Calu3 (cell line): Measurements from ENCODE around the gene MAGIX. TPM values are rescaled to one million over a fixed set of nuclear protein-coding genes. Genes with fewer than 3 reads are reported as not detected.

ENCODE experiments used
- BruUV-seq: library from RNA; stranded (reverse); fragments of 400-500 nt; replicated peaks from 2 replicates; lab custom pipeline; 2021; lab: Mats Ljungman, UMichigan
- CTCF ChIA-PET: fragments of 300-600 bp; sonication (Branson Sonifier 250); formaldehyde crosslinking; loops from one replicate; lab custom pipeline; 2022; ENCODE audit warnings: antibody characterized with exemption; lab: Charles Lee
- DNase-seq: peaks from one replicate; pipeline ENCODE4 v3.0.0; 2022
- H3K27ac Mint-ChIP-seq: one replicate; pipeline ENCODE4 v1.8.0; 2022; ENCODE audit warnings: mixed read lengths; ENCODE audit not compliant: unreplicated experiment
- H3K27me3 Mint-ChIP-seq: one replicate; pipeline ENCODE4 v1.8.0; 2022; ENCODE audit warnings: mixed read lengths; ENCODE audit not compliant: unreplicated experiment
- H3K36me3 Mint-ChIP-seq: one replicate; pipeline ENCODE4 v1.8.0; 2022; ENCODE audit warnings: mild to moderate bottlenecking, moderate library complexity, mixed read lengths; ENCODE audit not compliant: insufficient read depth, unreplicated experiment
- H3K4me1 Mint-ChIP-seq: one replicate; pipeline ENCODE4 v1.8.0; 2022; ENCODE audit warnings: mild to moderate bottlenecking, low read depth, mixed read lengths; ENCODE audit not compliant: unreplicated experiment
- H3K4me3 Mint-ChIP-seq: one replicate; pipeline ENCODE4 v1.8.0; 2022; ENCODE audit warnings: mild to moderate bottlenecking, low read depth, moderate library complexity, mixed read lengths; ENCODE audit not compliant: unreplicated experiment
- H3K9me3 Mint-ChIP-seq: one replicate; pipeline ENCODE4 v1.8.0; 2022; ENCODE audit warnings: low read depth, mixed read lengths; ENCODE audit not compliant: unreplicated experiment
- CTCF ChIP-seq: fragments of 200-600 bp; IDR thresholded peaks from one replicate; pipeline ENCODE4 v1.8.0; 2022; ENCODE audit warnings: antibody characterized with exemption; ENCODE audit not compliant: unreplicated experiment
- intact Hi-C: fragments of 100-400 bp; cut with micrococcal nuclease; formaldehyde crosslinking; loops from one replicate; pipeline ENCODE4 v1.10.0; 2022; ENCODE audit not compliant: unreplicated experiment
- total RNA-seq: library from RNA; stranded (reverse); gene quantifications from 2 replicates; pipeline ENCODE4 v1.2.3, GENCODE V29; 2022

MAGIX gene
- total RNA-seq, 1 experiment from 2014 or later: 13.9 TPM

GRCh38 chrX:49199906-49200771 lies 37.6 kb downstream of the MAGIX start, which contains the start of gene SYP:
Gene SYP, minus strand, starts transcription at chrX:49200193. Its CDS starts 7 bp downstream, at chrX:49200186.
- peaks cover 11% of the 10 kb centered on the region for H3K36me3 Mint-ChIP-seq

GRCh38 chrX:49202022-49202421 lies 39.5 kb downstream of the MAGIX start:
- CTCF ChIA-PET: no interaction called here
- BruUV-seq: no TSS peak
- Mint-ChIP-seq H3K36me3 (peaks cover 11% of the 10 kb centered on the region), H3K9me3 (no peaks in the 10 kb centered on the region), H3K4me1 (peaks cover 10% of the 10 kb centered on the region), H3K4me3 (no peak overlapping the region), H3K27ac (no peak overlapping the region), H3K27me3 (peaks cover 40% of the 10 kb centered on the region)
- no peak for TF ChIP-seq CTCF
- intact Hi-C loops: no loop called here
- no peak for DNase-seq

More at GRCh38 chrX:49199906-49200771, 37.6 kb downstream of the MAGIX start, which contains the start of gene SYP:
- Mint-ChIP-seq H3K27me3 (peaks cover 40% of the 10 kb centered on the region), H3K4me1 (peaks cover 10% of the 10 kb centered on the region), H3K4me3 (peak within 1 kb of the TSS; percentile 20), H3K27ac (no peak within 1 kb of the TSS), H3K9me3 (no peaks in the 10 kb centered on the region)
- intact Hi-C loops: loop anchor here (10.0 kb wide), 1 partner anchor 555 kb away; no protein-coding TSS in a partner anchor
- DNase-seq: peak; percentile 92
- BruUV-seq: no TSS peak
- TF ChIP-seq CTCF: no peak
- CTCF ChIA-PET: no interaction called here

GRCh38 chrX:49203536-49203935 lies 41.0 kb downstream of the MAGIX start:
- intact Hi-C loops: no loop called here

GRCh38 chrX:49204017-49204416 lies 41.5 kb downstream of the MAGIX start:
- Mint-ChIP-seq H3K9me3 (no peaks in the 10 kb centered on the region), H3K4me1 (no peaks in the 10 kb centered on the region), H3K27ac (no peak overlapping the region), H3K4me3 (no peak overlapping the region), H3K36me3 (peaks cover 6% of the 10 kb centered on the region), H3K27me3 (peaks cover 23% of the 10 kb centered on the region)
- no peak for TF ChIP-seq CTCF
- DNase-seq: no peak
- intact Hi-C loops: no loop called here
- no TSS peak for BruUV-seq
- CTCF ChIA-PET: no interaction called here

More at GRCh38 chrX:49203536-49203935, 41.0 kb downstream of the MAGIX start:
- Mint-ChIP-seq H3K4me3 (no peak overlapping the region), H3K27me3 (peaks cover 28% of the 10 kb centered on the region), H3K36me3 (peaks cover 6% of the 10 kb centered on the region), H3K9me3 (no peaks in the 10 kb centered on the region), H3K4me1 (peaks cover 2% of the 10 kb centered on the region), H3K27ac (no peak overlapping the region)
- BruUV-seq: no TSS peak
- TF ChIP-seq CTCF: no peak
- CTCF ChIA-PET: no interaction called here
- DNase-seq: no peak
